Ishikawa (cell line): ENCODE data around the gene NHLRC2.

Source experiments
- CEBPB ChIP-seq: IDR thresholded peaks from 2 replicates; pipeline ENCODE4 v1.6.1; 2012
- EP300 ChIP-seq: IDR thresholded peaks from 2 replicates; pipeline ENCODE4 v1.6.1; 2012; ENCODE audit warnings: borderline replicate concordance
- FOXM1 ChIP-seq: IDR thresholded peaks from 2 replicates; pipeline ENCODE4 v1.6.1; 2012; ENCODE audit warnings: low read depth, borderline replicate concordance
- NFIC ChIP-seq: IDR thresholded peaks from 2 replicates; pipeline ENCODE4 v1.6.1; 2012
- REST ChIP-seq: IDR thresholded peaks from 2 replicates; pipeline ENCODE4 v1.6.1; 2012; ENCODE audit warnings: low read depth, mild to moderate bottlenecking
- TAF1 ChIP-seq: IDR thresholded peaks from 2 replicates; pipeline ENCODE4 v1.6.1; 2012; ENCODE audit warnings: low read depth, mild to moderate bottlenecking
- TCF12 ChIP-seq: IDR thresholded peaks from 2 replicates; pipeline ENCODE4 v1.6.1; 2012; ENCODE audit warnings: low read depth

GRCh38 chr10:113808168-113808567 is 46.3 kb upstream of the NHLRC2 start:
- TF ChIP-seq TAF1, result no peak
- no peak for TF ChIP-seq EP300
- no peak for TF ChIP-seq REST
- TF ChIP-seq TCF12, result no peak
- no peak for TF ChIP-seq NFIC
- no peak for TF ChIP-seq FOXM1
- TF ChIP-seq CEBPB, result no peak
